DOHH2 (cell line): Measurements from ENCODE around the gene STPG4.

Source experiments
- H3F3A ChIP-seq: fragments of 200-600 bp; sonication (generic), shearing (Covaris generic); 2 replicates; pipeline ENCODE4 v1.6.0; 2016; ENCODE audit warnings: antibody characterized with exemption, mild to moderate bottlenecking; ENCODE audit not compliant: control insufficient read depth, insufficient read depth
- H3K27ac ChIP-seq: fragments of 200-600 bp; sonication (generic); 2 replicates; pipeline ENCODE4 v1.5.1; 2014; ENCODE audit warnings: low read depth, mild to moderate bottlenecking, low read length, moderate library complexity
- H3K27me3 ChIP-seq: fragments of 200-600 bp; sonication (generic); 2 replicates; pipeline ENCODE4 v1.6.1; 2014; ENCODE audit warnings: mild to moderate bottlenecking, low read length, mixed read lengths; ENCODE audit not compliant: control insufficient read depth
- H3K36me3 ChIP-seq: fragments of 200-600 bp; sonication (generic); 2 replicates; pipeline ENCODE4 v1.6.1; 2014; ENCODE audit warnings: mild to moderate bottlenecking, low read length, moderate library complexity, mixed read lengths; ENCODE audit not compliant: control insufficient read depth
- H3K4me1 ChIP-seq: fragments of 200-600 bp; sonication (generic); 2 replicates; pipeline ENCODE4 v1.6.1; 2014; ENCODE audit warnings: mild to moderate bottlenecking, low read length, mixed read lengths; ENCODE audit not compliant: control insufficient read depth
- H3K4me2 ChIP-seq: fragments of 200-600 bp; sonication (generic); 2 replicates; pipeline ENCODE4 v1.6.0; 2014; ENCODE audit warnings: mild to moderate bottlenecking, low read length, moderate library complexity
- H3K4me3 ChIP-seq: fragments of 200-600 bp; sonication (generic); 2 replicates; pipeline ENCODE4 v1.5.1; 2014; ENCODE audit warnings: mild to moderate bottlenecking, low read length, mixed read lengths
- H3K79me2 ChIP-seq: fragments of 200-600 bp; sonication (generic); 2 replicates; pipeline ENCODE4 v1.6.1; 2014; ENCODE audit warnings: mild to moderate bottlenecking, low read length, mixed read lengths; ENCODE audit not compliant: control insufficient read depth
- H3K9me2 ChIP-seq: fragments of 200-600 bp; sonication (generic); replicated peaks from 2 replicates; pipeline ENCODE4 v1.6.1; 2014; ENCODE audit warnings: mild to moderate bottlenecking, low read length, mixed read lengths; ENCODE audit not compliant: control insufficient read depth
- H3K9me3 ChIP-seq: fragments of 200-600 bp; sonication (generic); 2 replicates; pipeline ENCODE4 v1.6.1; 2014; ENCODE audit warnings: antibody characterized with exemption, low read length, mixed read lengths; ENCODE audit not compliant: control insufficient read depth, insufficient read depth
- H4K20me1 ChIP-seq: fragments of 200-600 bp; sonication (generic); 2 replicates; pipeline ENCODE4 v1.6.0; 2014; ENCODE audit warnings: low read depth, mild to moderate bottlenecking, antibody characterized with exemption, low read length, moderate library complexity; ENCODE audit not compliant: control insufficient read depth, insufficient read depth
- EZH2phosphoT487 ChIP-seq: fragments of 200-600 bp; sonication (generic); IDR thresholded peaks from 2 replicates; pipeline ENCODE4 v1.6.1; 2017; ENCODE audit warnings: borderline replicate concordance, mild to moderate bottlenecking, antibody characterized with exemption, low read length, moderate library complexity, mixed read lengths
- TF ChIP-seq, protein P1 (sequence below): fragments of 200-600 bp; sonication (generic); IDR thresholded peaks from one replicate; pipeline ENCODE4 v1.5.1; 2014; ENCODE audit warnings: antibody characterized with exemption, mild to moderate bottlenecking, low read depth, low read length; ENCODE audit not compliant: poor library complexity, severe bottlenecking

STPG4 gene

DNA sequence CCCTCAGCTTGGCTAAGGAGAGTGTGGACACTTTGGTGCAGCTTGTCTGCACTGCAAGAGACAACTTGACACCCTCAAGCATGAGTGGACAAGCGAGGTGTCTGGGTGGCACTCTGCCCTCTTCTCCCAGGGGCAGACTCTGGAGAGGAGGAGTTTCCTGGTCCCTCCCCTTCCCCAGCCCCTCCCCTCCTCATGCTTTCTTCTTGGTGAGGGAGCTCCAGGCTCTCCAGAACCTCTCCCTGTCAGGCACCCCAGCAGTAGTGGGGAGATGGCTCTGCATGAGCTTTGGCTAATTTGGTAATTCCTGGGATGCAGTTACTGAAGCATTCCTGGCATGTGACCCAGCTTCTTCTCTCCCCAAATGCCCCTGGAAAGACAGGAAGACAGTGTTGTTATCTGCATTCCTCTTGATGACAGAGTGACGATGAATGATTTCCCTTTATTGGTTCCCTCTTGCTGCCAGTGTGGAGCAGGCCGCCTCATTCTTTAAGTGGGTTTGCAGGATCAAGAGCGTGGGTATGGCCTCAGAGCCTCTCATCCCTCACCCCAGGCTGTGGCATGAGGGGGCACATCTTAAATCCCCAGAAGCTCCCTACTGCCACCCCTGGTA lies 89.2 kb downstream of the STPG4 start:
- H3K9me2 ChIP-seq = no peaks in the 10 kb centered on the region
- H3K27me3 ChIP-seq = no peaks in the 10 kb centered on the region
- peaks cover 38% of the 10 kb centered on the region for H3K36me3 ChIP-seq
- H3F3A ChIP-seq = no peaks in the 10 kb centered on the region
- no peaks in the 10 kb centered on the region for H3K9me3 ChIP-seq
- no peaks in the 10 kb centered on the region for H4K20me1 ChIP-seq
- no peak overlapping the region for H3K4me2 ChIP-seq
- TF ChIP-seq, protein P1, sequence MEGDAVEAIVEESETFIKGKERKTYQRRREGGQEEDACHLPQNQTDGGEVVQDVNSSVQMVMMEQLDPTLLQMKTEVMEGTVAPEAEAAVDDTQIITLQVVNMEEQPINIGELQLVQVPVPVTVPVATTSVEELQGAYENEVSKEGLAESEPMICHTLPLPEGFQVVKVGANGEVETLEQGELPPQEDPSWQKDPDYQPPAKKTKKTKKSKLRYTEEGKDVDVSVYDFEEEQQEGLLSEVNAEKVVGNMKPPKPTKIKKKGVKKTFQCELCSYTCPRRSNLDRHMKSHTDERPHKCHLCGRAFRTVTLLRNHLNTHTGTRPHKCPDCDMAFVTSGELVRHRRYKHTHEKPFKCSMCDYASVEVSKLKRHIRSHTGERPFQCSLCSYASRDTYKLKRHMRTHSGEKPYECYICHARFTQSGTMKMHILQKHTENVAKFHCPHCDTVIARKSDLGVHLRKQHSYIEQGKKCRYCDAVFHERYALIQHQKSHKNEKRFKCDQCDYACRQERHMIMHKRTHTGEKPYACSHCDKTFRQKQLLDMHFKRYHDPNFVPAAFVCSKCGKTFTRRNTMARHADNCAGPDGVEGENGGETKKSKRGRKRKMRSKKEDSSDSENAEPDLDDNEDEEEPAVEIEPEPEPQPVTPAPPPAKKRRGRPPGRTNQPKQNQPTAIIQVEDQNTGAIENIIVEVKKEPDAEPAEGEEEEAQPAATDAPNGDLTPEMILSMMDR = no peak
- TF ChIP-seq EZH2phosphoT487 = no peak
- no peak overlapping the region for H3K27ac ChIP-seq
- H3K79me2 ChIP-seq = no peaks in the 10 kb centered on the region
- H3K4me3 ChIP-seq = no peak overlapping the region
- peaks cover 2% of the 10 kb centered on the region; the same call in 1 of the 2 replicates for H3K4me1 ChIP-seq

DNA sequence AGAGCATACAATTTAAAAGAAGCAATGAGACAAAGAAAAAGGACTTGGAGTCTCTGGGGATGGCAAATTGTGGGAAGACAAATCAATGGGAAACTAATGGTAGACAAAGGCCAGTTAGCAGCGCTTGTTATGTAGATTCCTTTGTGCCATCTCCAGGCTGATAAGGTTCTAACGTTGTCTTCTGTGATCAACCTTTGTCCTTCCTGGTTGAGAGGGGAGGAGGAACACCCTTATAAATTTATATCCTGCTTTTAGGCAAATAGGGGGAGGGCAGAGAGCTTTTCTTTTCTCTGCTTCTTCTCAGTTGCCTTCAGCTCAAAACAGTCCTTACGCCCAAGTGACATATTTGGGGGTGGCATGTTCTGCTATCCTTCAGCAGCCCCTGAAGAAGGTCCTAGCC lies 89.8 kb downstream of the STPG4 start:
- no peaks in the 10 kb centered on the region for H3F3A ChIP-seq
- no peaks in the 10 kb centered on the region for H3K4me1 ChIP-seq
- peaks cover 39% of the 10 kb centered on the region for H3K36me3 ChIP-seq
- H4K20me1 ChIP-seq = no peaks in the 10 kb centered on the region
- H3K4me2 ChIP-seq = no peak overlapping the region
- no peaks in the 10 kb centered on the region for H3K9me3 ChIP-seq
- H3K4me3 ChIP-seq = no peak overlapping the region
- no peaks in the 10 kb centered on the region for H3K79me2 ChIP-seq
- TF ChIP-seq, protein P1 = no peak
- no peak for TF ChIP-seq EZH2phosphoT487
- H3K27ac ChIP-seq = no peak overlapping the region
- no peaks in the 10 kb centered on the region for H3K9me2 ChIP-seq
- H3K27me3 ChIP-seq = no peaks in the 10 kb centered on the region

DNA sequence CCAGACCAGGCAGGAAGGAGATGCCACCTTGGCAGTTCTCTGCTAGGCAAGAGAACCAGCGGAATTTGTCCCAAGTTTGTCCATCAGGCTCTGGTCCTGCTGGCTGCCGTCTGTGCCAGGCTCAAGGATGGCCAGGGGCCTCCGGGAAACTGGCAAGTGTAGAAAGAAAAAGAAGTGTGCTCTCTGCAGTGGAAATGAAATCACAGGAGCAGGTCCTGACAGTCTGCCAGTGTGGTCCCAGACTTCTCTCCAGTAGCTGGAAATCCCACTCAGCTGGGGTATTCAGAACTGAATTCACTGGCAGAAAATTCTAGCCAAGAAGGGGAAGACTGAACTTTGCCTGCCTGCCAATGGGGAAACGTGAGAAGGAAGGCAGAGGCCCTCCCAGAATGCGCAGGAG lies 91.0 kb downstream of the STPG4 start:
- H3K4me2 ChIP-seq = no peak overlapping the region
- TF ChIP-seq, protein P1 = no peak
- no peak for TF ChIP-seq EZH2phosphoT487
- H3K36me3 ChIP-seq = peaks cover 39% of the 10 kb centered on the region
- no peaks in the 10 kb centered on the region for H3K9me2 ChIP-seq
- no peaks in the 10 kb centered on the region for H3F3A ChIP-seq
- H3K4me3 ChIP-seq = no peak overlapping the region
- H3K9me3 ChIP-seq = no peaks in the 10 kb centered on the region
- H3K4me1 ChIP-seq = no peaks in the 10 kb centered on the region
- no peaks in the 10 kb centered on the region for H3K27me3 ChIP-seq
- no peaks in the 10 kb centered on the region for H4K20me1 ChIP-seq
- H3K79me2 ChIP-seq = no peaks in the 10 kb centered on the region
- no peak overlapping the region for H3K27ac ChIP-seq
